ENCODE measurements around the gene ST6GAL1.

- TF ChIP-seq EP300 (IDR thresholded peaks at IDR 0.05) (no peak), CTCF (IDR thresholded peaks at IDR 0.05) (no peak), POLR2A (IDR thresholded peaks at IDR 0.05) (no peak), POLR2AphosphoS5 (IDR thresholded peaks at IDR 0.05) (no peak)
These were observed 109.5 kb downstream of the ST6GAL1 start for GRCh38 chr3:187039723-187040414.
